Activated CD4-positive, alpha-beta memory T cell treated with anti-CD3 and anti-CD28 coated beads, Interleukin-2, amount 10 ng/mL, durations not matched to agents 7 days and 5 days (primary cell): ENCODE results near the gene EFTUD2. TPM values are rescaled to one million over a fixed set of nuclear protein-coding genes. Genes with fewer than 3 reads are reported as not detected.
A peak's percentile ranks its signal among the peaks of the same experiment; 100 is the strongest.

Experiments used
- CTCF ChIA-PET: fragments of 350-600 bp; sonication (Branson Sonifier 250); formaldehyde crosslinking; loops from one replicate; lab custom pipeline; 2021; ENCODE audit warnings: antibody characterized with exemption, inconsistent platforms; lab: Charles Lee
- POLR2A ChIA-PET: fragments of 350-600 bp; sonication (Branson Sonifier 250); formaldehyde crosslinking; loops from one replicate; lab custom pipeline; 2021; ENCODE audit warnings: antibody characterized with exemption; lab: Charles Lee
- DNase-seq: peaks from one replicate; pipeline ENCODE4 v3.0.0-alpha.2; 2020
- H3K27ac Mint-ChIP-seq: one replicate; pipeline ENCODE4 v1.8.0; 2021; ENCODE audit warnings: mild to moderate bottlenecking, mixed read lengths
- H3K27me3 Mint-ChIP-seq: one replicate; pipeline ENCODE4 v1.8.0; 2021; ENCODE audit warnings: mixed read lengths
- H3K36me3 Mint-ChIP-seq: one replicate; pipeline ENCODE4 v1.8.0; 2021; ENCODE audit warnings: low read depth, mixed read lengths
- H3K4me1 Mint-ChIP-seq: one replicate; pipeline ENCODE4 v1.8.0; 2021; ENCODE audit warnings: mixed read lengths
- H3K4me3 Mint-ChIP-seq: one replicate; pipeline ENCODE4 v1.8.0; 2021; ENCODE audit warnings: mild to moderate bottlenecking, mixed read lengths
- H3K9me3 Mint-ChIP-seq: one replicate; pipeline ENCODE4 v1.8.0; 2021; ENCODE audit warnings: mixed read lengths
- total RNA-seq, 2 experiments: library from RNA; stranded (reverse); gene quantifications; one replicate each; pipeline ENCODE4 v1.2.3, GENCODE V29; 2021

Gene EFTUD2
- total RNA-seq, 2 experiments from 2014 or later, result 102 to 114 TPM

DNA sequence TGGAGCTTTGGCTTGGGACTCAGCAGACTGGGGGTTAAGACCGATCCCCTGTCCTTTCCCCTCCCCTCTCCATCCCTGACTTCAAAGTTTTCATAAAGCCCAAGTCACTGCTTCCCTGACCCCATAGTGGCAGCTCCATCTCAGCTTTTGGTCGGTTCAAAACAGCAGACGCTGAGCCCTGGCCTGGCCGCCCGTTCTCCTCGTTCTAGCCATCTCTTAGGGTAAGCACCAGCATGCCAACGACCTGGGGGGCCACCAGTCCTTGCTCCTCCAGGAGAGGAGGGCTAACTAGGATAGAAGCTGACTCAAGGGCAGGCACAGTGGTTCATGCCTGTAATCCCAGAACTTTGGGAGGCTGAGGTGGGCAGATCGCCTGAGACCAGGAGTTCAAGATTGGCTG is 53.0 kb downstream of the EFTUD2 start:
- POLR2A ChIA-PET, result no interaction called here

DNA sequence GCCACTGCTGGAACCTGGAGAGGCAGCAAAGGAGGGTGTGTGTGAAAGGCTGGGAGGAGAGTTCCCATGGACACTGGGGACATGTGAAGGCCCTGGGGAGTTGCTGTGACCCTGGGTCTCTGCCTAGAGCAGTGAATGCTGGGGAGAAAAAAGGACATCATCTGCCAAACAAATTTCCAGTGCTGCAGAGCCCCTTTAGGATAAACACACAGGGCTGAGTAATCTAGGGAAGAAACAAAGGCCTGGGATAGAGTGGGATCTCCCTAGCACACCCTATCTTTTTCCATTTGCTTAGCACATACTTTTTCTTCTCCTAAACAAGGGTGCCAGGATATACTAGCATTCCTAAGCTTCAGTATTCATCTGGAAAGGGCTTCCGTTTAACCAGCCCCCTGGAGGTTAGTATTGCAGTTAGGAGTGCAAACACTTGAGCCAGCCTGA is 54.8 kb downstream of the EFTUD2 start:
- no peak overlapping the region for H3K4me3 Mint-ChIP-seq
- H3K9me3 Mint-ChIP-seq, result no peaks in the 10 kb centered on the region
- CTCF ChIA-PET, result interaction anchor here (0.6 to 1.0 kb wide), 2 partner anchors 60 to 177 kb away, joined by 3 to 4 read pairs; no protein-coding TSS in a partner anchor
- DNase-seq, result no peak
- H3K27me3 Mint-ChIP-seq, result no peaks in the 10 kb centered on the region
- POLR2A ChIA-PET, result interaction anchor here (1.1 kb wide), 1 partner anchor 68 kb away, joined by 4 read pairs; no protein-coding TSS in a partner anchor
- H3K4me1 Mint-ChIP-seq, result no peaks in the 10 kb centered on the region
- no peak overlapping the region for H3K27ac Mint-ChIP-seq
- H3K36me3 Mint-ChIP-seq, result no peaks in the 10 kb centered on the region

More for the DNA sequence above, 53.0 kb downstream of the EFTUD2 start:
- H3K27me3 Mint-ChIP-seq, result no peaks in the 10 kb centered on the region
- H3K4me3 Mint-ChIP-seq, result no peak overlapping the region
- H3K4me1 Mint-ChIP-seq, result no peaks in the 10 kb centered on the region
- peaks cover 9% of the 10 kb centered on the region for H3K36me3 Mint-ChIP-seq
- DNase-seq, result no peak
- H3K27ac Mint-ChIP-seq, result no peak overlapping the region
- H3K9me3 Mint-ChIP-seq, result no peaks in the 10 kb centered on the region
- CTCF ChIA-PET, result no interaction called here

DNA sequence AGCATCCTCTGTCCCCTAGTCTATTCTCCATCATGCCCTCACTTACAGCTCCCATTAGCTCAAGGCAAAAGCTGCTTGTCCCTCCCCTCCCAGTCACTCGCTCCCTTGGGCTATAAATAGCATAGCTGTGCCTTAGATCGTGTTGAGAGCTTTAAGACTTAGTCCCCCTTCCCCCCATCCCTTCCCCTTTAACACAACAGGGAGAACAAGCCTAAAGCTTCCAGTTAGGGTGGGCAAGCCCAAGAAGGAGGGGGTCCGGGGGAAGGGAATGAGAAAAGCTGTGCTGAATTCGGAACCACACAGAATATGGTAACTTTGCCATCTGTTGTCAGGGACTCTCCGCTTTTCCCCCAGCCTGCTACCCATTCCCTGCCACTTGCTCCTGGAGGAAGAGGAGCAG is 56.5 kb downstream of the EFTUD2 start:
- Mint-ChIP-seq H3K4me3 (no peak overlapping the region), H3K4me1 (no peaks in the 10 kb centered on the region), H3K27me3 (no peaks in the 10 kb centered on the region), H3K27ac (no peak overlapping the region), H3K9me3 (no peaks in the 10 kb centered on the region), H3K36me3 (no peaks in the 10 kb centered on the region)
- ChIA-PET POLR2A (interaction anchor here (0.7 kb wide), 1 partner anchor 22 kb away, joined by 3 read pairs; no protein-coding TSS in a partner anchor), CTCF (interaction anchor here (0.6 kb wide), 2 partner anchors 19 to 74 kb away, joined by 3 to 4 read pairs; no protein-coding TSS in a partner anchor)
- no peak for DNase-seq

DNA sequence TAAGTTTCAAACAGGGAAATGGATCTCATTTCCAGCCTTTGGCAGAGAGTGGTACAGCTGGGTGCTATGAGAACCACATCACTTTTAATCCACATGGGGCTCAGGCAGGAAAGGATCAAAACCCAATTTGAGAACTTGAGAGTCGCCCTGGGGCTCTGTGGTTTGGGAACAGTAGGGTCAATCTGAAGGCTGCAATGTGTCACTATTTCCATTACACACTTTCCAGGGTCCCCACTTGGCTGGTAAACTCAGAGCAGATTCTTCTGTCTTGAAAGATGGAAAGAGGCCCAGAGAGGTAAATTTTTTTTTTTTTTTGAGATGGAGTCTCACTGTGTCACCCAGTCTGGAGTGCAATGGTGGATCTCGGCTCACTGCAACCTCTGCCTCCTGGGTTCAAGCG is 58.3 kb downstream of the EFTUD2 start:
- Mint-ChIP-seq H3K4me3 (no peak overlapping the region), H3K36me3 (no peaks in the 10 kb centered on the region), H3K9me3 (no peaks in the 10 kb centered on the region), H3K4me1 (no peaks in the 10 kb centered on the region), H3K27ac (no peak overlapping the region), H3K27me3 (peaks cover 1% of the 10 kb centered on the region)
- ChIA-PET CTCF (interaction anchor here (0.7 kb wide), 1 partner anchor 24 kb away, joined by 3 read pairs; no protein-coding TSS in a partner anchor), POLR2A (no interaction called here)
- DNase-seq, result no peak

DNA sequence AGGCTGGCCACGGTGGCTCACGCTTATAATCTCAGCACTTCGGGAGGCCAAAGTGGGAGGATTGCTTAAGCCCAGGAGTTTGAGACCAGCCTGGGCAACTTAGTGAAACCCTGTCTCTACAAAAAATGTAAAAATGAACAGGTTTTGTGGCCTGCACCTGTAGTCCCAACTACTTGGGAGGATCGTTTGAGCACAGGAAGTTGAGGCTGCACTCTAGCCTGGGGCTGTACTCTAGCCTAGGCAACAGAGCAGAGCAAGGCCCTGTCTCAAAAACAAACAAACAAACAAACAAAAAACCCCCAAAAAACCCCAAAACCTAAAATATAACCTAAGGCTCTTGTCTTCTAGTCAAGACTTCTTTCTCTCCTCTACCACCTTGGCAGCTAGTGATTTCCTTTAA is 59.0 kb downstream of the EFTUD2 start:
- H3K27ac Mint-ChIP-seq, result no peak overlapping the region
- CTCF ChIA-PET, result no interaction called here
- POLR2A ChIA-PET, result interaction anchor here (1.0 kb wide), 1 partner anchor 11 kb away, joined by 3 read pairs; no protein-coding TSS in a partner anchor

DNA sequence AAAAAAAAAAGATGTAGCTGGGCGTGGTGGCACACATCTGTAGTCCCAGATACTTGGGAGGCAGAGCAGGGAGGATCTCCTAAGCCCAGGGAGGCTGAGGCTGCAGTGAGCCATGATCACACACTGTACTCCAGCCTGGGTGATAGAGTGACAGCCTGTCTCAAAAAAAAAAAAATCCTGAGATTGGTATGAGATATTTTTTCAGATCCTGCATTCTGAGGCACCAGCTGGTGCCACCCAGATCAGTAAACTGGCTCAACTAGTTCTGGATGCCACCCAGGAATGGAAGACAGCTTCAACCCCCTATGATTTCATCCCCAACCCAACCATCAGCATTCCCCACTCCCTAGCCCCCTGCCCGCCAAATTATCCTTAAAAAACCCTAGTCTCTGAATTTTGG is 62.0 kb downstream of the EFTUD2 start:
- no peak for DNase-seq
- ChIA-PET CTCF (no interaction called here), POLR2A (no interaction called here)
- H3K27ac Mint-ChIP-seq, result no peak overlapping the region
- H3K4me1 Mint-ChIP-seq, result no peaks in the 10 kb centered on the region
- no peaks in the 10 kb centered on the region for H3K36me3 Mint-ChIP-seq
- H3K9me3 Mint-ChIP-seq, result no peaks in the 10 kb centered on the region
- peaks cover 21% of the 10 kb centered on the region for H3K27me3 Mint-ChIP-seq
- no peak overlapping the region for H3K4me3 Mint-ChIP-seq

More for the DNA sequence above, 59.0 kb downstream of the EFTUD2 start:
- peaks cover 3% of the 10 kb centered on the region for H3K27me3 Mint-ChIP-seq
- no peaks in the 10 kb centered on the region for H3K9me3 Mint-ChIP-seq
- H3K4me3 Mint-ChIP-seq, result no peak overlapping the region
- H3K36me3 Mint-ChIP-seq, result no peaks in the 10 kb centered on the region
- no peak for DNase-seq
- no peaks in the 10 kb centered on the region for H3K4me1 Mint-ChIP-seq

DNA sequence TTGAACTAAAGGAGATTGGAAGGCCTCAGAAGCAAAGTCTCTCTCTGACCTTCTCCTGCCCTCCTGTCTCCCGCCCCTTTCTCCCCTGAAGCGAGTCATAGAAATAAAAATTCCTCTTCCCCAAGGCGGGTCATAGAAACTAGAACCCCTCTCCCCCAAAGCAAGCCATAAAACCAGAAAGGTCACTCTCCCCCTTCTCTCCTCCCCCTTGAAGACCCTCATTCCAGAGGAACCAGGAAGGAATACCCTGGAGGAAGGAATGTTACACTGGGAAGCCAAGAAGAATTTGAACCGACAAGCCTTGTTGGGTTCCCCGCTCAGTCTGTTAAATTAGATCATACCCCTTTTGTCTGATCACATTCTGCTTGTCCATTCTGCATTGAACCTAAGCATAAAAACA is 66.4 kb downstream of the EFTUD2 start:
- POLR2A ChIA-PET, result no interaction called here
- no peak for DNase-seq
- peaks cover 51% of the 10 kb centered on the region for H3K27me3 Mint-ChIP-seq
- CTCF ChIA-PET, result no interaction called here
- no peaks in the 10 kb centered on the region for H3K36me3 Mint-ChIP-seq
- H3K9me3 Mint-ChIP-seq, result no peaks in the 10 kb centered on the region
- H3K27ac Mint-ChIP-seq, result no peak overlapping the region
- peaks cover 10% of the 10 kb centered on the region for H3K4me1 Mint-ChIP-seq
- no peak overlapping the region for H3K4me3 Mint-ChIP-seq

DNA sequence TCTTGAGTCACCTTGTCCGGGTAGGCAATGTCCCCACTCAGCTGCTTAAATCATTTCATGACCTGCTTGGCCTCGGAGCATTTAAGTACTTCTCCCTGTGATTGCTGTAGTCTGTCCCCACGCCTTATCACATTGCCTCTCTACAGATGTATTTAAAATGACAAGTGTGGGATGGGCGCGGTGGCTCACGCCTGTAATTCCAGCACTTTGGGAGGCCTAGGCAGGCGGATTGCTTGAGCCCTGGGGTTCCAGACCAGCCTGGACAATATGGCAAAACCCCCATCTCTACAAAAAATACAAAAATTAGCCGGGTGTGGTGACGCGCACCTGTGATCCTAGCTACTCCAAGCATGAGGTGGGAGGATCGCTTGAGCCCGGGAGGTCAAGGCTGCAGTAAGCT is 67.9 kb downstream of the EFTUD2 start:
- H3K27ac Mint-ChIP-seq, result no peak overlapping the region
- no peak overlapping the region for H3K4me3 Mint-ChIP-seq
- no peaks in the 10 kb centered on the region for H3K36me3 Mint-ChIP-seq
- ChIA-PET CTCF (no interaction called here), POLR2A (no interaction called here)
- DNase-seq, result no peak
- H3K4me1 Mint-ChIP-seq, result peaks cover 10% of the 10 kb centered on the region
- H3K27me3 Mint-ChIP-seq, result peaks cover 62% of the 10 kb centered on the region
- H3K9me3 Mint-ChIP-seq, result no peaks in the 10 kb centered on the region

DNA sequence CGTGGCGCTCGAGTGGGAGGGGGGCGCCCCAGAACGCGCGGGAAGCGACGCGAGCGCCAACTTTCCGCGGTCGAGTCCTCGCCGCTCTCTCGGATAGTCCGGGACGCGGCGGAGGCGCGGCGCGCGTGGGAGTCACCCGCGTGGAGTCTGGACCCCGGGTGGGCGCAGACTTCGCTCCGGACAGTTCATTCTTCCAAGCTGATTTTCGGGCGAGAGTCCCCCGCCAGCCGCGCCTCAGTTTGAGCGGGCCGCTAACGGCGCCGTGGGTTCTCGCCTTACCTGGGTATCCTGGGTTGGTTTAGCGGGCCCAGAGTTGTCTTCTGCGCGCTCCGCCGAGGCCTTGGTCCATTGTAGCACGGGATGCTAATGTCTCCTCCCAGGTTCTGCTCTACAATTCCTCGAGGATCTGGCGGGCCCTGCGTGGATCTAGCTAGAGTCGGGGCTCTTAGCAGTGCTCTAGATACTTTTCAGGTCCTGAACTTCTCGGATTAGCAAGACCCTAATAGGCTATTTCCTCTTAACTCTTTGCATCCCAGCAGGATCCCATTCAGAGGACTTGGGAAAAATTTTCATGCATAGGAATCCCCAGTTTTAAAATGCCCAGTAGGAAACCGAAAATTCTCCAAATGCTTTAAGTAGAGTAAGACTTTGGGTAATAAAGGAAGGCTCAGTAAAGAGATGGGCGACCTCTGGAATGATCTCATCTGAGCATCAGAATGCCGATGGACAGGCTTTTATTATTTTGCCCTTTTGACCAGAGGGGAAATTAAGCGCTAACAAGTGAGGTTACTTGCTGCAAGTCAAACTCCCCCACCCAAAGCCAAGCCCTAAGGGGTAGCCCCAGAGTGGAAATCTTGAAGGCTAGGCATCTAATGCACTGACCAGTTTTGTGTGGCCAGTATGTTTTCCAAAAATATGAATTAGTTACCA is 68.6 kb downstream of the EFTUD2 start:
- ChIA-PET CTCF (no interaction called here), POLR2A (no interaction called here)
- DNase-seq, result peak; percentile 18
- H3K4me3 Mint-ChIP-seq, result peak overlapping the region; percentile 58
- peaks cover 61% of the 10 kb centered on the region for H3K27me3 Mint-ChIP-seq
- no peak overlapping the region for H3K27ac Mint-ChIP-seq
- no peaks in the 10 kb centered on the region for H3K9me3 Mint-ChIP-seq
- H3K36me3 Mint-ChIP-seq, result no peaks in the 10 kb centered on the region
- peaks cover 10% of the 10 kb centered on the region for H3K4me1 Mint-ChIP-seq

DNA sequence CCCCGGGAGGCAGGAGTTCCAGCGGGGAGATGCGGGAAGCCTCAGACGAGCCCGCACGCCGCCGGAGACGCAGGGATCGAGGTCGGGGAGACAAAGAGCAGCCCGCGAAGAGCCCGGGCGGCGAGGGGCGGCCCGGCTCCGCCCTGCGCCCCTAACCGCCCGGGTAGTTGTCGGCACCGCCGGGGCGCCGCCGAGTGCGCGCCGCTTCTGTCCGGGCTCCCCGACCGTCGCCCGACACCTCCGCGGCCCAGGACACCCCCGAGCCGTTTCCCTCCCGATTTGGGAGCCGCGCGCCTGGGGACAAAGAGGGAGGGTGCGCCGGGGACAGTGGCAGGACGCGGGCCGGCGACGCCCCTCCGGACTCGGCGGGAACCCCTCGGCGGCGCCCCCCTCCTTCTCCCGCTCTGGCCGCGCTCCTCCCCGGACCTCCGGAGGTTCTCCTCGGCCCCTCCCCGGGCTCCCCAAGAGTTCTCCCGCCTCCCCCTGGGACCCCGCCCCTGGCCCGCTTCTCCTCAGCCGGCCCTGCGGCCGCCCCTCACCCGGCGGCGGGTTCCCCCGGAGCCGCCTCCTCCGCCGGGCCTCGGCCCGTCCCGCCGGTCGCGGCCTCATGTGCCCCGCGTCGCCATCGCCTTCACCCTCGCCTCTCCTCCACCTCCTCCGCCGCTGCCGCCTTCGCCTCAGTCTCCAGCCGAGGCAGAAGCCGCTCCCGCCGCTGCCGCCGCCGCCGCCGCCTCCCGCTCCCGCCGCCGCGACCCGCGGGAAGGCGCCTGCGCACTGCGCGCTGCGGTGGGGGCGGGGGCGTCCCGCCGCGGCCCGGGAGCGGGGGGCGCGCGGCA is 69.5 kb downstream of the EFTUD2 start, which contains the start of gene GJC1:
TSS of gene GJC1 (minus strand) at position 765 of the 836 bp plus-strand sequence. CDS start 24,470 bp downstream, outside the sequence.
- CTCF ChIA-PET, result interaction anchor here (1.4 kb wide), 1 partner anchor 51 kb away, joined by 3 read pairs; no protein-coding TSS in a partner anchor

DNA sequence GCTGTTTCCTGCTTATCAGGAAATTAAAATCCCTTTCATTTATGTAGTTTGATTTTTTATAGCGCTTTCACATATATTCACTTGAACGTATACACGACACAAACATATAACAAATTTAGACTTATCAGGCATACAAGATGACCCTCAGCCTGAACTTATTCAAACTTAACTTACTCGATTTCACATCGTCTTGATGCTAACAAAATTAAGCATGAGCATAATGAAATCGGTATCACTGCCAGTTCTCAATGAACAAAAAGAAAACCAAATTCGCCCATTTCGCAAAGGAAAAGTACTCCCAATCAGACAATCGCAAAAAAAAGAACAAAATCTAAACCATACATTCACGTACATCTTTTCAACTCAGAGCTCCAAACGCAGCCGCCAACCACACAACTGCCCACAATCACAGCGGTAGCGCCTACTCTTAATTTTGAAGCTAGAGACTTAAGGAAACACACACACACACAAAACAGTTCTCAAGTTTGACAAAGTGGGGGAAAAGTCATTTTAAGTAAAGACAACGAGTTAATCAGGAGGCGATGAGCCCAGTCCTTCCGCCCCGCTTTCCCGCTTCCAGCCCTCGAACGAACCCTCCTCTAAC is 70.2 kb downstream of the EFTUD2 start:
- peak; percentile 34 for DNase-seq
- H3K27me3 Mint-ChIP-seq, result peaks cover 56% of the 10 kb centered on the region
- H3K36me3 Mint-ChIP-seq, result no peaks in the 10 kb centered on the region
- ChIA-PET POLR2A (interaction anchor here (1.7 kb wide), 1 partner anchor 52 kb away, joined by 5 read pairs; no protein-coding TSS in a partner anchor), CTCF (interaction anchor here (1.4 kb wide), 1 partner anchor 51 kb away, joined by 3 read pairs; no protein-coding TSS in a partner anchor)
- peaks cover 10% of the 10 kb centered on the region for H3K4me1 Mint-ChIP-seq
- H3K27ac Mint-ChIP-seq, result no peak overlapping the region
- H3K9me3 Mint-ChIP-seq, result no peaks in the 10 kb centered on the region
- H3K4me3 Mint-ChIP-seq, result peak overlapping the region; percentile 62

More for the DNA sequence above, 69.5 kb downstream of the EFTUD2 start, which contains the start of gene GJC1:
- Mint-ChIP-seq H3K9me3 (no peaks in the 10 kb centered on the region), H3K27me3 (peaks cover 59% of the 10 kb centered on the region), H3K27ac (no peak within 1 kb of the TSS), H3K4me3 (peak within 1 kb of the TSS; percentile 62), H3K4me1 (peaks cover 10% of the 10 kb centered on the region), H3K36me3 (no peaks in the 10 kb centered on the region)
- POLR2A ChIA-PET, result interaction anchor here (1.7 kb wide), 1 partner anchor 53 kb away, joined by 5 read pairs; no protein-coding TSS in a partner anchor
- no peak for DNase-seq

DNA sequence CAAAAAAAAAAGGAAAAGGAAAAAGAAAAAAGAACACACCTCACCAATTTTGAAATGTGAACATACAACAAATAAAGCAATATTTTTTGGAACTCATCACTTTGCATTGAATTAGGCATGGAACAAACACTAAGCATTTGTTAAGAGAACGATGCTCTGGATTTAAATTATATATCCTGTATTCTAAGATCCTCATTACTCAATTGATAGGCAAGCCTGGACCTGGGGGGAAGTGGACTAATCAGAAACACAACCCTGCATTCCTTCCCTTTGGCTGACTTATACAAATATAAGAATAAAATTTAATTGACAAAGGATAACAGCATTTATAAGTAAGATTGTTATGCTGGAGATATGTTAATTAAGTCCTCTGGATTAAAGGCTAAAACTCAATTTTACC is 71.4 kb downstream of the EFTUD2 start:
- DNase-seq, result no peak
- ChIA-PET CTCF (interaction anchor here (1.4 kb wide), 1 partner anchor 50 kb away, joined by 3 read pairs; no protein-coding TSS in a partner anchor), POLR2A (interaction anchor here (1.7 kb wide), 1 partner anchor 51 kb away, joined by 5 read pairs; no protein-coding TSS in a partner anchor)
- Mint-ChIP-seq H3K27me3 (peaks cover 48% of the 10 kb centered on the region), H3K4me1 (peaks cover 10% of the 10 kb centered on the region), H3K4me3 (no peak overlapping the region), H3K27ac (no peak overlapping the region), H3K36me3 (no peaks in the 10 kb centered on the region), H3K9me3 (no peaks in the 10 kb centered on the region)
